Head of caudate nucleus (tissue), 42 donors: ENCODE results near the gene SAXO1.
"Not testable (repeated sequence)": the region's sequence is repeated elsewhere in the genome, so short reads cannot be mapped to it uniquely, and the experiment has no call there.

Experiments
- DNase-seq, 42 donors: peaks; one replicate each; pipeline versions ENCODE4 v3.0.0 to v3.0.0-alpha.2; 2020 to 2021; ENCODE audit warnings: mixed read lengths in 7 of 42
- intact Hi-C: fragments of 100-400 bp; cut with DNase I; formaldehyde crosslinking; loops from one replicate; pipeline ENCODE4 v1.15.0; 2022

The SAXO1 gene

DNA sequence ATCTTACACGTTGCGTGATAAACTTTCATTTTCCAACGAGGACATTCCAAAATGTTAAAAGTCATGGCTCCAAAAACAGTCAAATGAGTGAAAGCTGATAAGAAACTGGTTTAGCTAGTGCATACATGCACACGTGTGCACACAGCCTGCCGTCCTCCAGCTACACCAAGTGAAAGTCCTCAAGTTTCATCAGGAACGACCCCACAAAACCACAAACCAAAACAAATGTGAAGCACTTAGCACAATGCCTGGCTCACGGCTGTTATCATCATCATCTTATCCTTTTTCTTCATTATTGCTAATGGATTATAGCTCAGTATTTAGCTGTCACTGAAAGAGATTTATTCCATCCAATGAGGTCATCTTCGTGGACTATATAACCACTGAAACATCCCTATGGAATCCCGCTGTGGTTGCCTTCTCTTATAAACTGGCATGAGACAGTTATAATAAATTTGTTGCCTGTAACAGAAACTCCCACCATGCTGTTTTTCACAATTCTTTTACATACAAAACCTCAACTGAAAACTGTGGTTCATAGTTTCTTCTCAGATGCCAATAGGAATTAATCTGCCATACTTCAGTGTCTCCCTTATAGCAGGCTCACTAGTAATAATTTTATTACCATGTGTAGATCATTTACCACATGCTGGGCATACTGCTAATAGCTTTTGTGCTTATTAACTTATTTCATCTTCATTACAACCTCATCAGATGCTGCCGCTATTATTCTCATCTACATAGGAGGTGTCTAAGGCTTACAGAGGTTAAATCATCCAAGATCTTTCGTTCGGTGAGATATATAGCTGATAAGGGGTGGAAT is 56.1 kb downstream of the SAXO1 start:
- intact Hi-C loops: no loop called here
- no peak for DNase-seq

DNA sequence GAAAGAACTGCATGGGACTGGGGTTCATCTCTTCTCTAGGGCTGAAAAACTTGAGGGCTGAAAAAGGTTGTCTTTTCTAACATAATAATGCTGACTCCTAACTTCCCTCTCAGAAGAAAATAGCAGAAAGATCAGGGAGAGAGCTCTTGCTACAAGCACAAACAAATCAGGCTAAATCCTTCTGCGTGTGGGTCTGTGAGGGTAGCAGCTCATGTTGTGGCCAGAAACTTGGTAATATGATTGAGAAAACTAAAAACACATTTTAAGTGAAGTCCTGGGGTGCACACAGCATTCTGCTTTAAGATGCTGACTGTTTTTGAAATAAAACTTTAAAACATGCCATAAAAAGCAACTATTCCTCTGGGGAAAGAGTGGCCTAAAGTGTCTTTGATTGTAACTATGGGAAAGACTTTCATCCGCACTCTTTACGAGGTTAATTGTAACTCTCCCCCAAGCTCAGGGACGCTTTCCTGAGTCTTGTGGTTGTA is 56.7 kb downstream of the SAXO1 start:
- DNase-seq: no peak
- intact Hi-C loops: no loop called here

DNA sequence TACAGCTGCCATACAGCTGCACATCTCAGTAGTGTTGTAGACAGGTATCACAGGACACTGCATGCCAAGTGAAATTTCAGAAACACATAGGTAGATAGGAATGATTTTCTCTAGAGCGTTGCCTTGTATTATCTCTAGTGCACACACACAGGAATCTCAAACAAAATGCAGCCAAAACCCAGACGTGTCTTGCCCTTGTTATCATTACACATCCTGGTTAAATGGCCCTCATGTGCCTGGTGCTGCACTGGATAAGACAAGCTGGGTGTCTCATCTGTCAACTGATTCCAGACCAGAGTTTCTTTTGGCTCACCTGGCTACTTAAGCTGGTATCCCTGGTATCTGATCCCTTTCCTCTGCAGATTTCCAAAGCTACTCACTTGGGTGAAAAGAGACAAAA is 59.7 kb downstream of the SAXO1 start:
- intact Hi-C loops: no loop called here
- no peak for DNase-seq

DNA sequence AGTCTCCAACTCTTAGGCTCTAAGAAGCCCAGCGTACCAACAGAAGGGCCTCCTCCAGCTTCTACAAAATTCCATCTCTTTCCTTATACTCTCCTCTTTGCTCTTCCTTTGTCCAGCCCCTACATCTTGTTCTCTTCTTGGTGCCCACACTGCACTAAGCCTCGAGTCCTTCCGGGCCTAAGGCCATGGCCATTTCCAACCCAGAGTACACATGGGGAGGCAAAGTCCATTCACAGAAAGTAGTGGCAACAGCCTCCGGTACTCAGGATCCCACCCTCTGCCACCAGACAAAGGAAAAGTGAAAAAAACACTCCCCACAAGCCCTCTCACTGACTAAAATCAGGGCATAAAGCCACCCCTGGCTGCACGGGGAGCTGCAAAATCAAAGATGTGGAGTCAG is 60.3 kb downstream of the SAXO1 start:
- intact Hi-C loops: no loop called here
- DNase-seq: no peak

DNA sequence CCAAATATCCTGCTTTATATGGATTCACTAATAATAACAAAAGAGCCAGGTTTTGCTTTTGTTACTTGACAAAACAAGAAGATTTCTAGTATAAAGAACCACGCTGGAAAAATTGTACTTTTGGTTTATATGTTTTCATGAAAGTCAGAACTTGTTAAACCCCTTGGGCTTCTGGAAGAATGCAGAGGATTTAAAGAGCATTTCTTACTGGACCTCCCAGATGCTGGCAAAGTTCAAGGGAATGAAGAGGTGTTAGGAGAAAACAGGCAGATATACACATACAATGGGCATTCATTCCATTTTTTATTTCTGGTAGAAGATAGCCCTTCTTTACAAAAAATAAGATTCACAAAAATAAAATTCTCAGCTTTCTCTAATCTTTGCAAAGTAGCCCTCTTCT is 61.1 kb downstream of the SAXO1 start:
- intact Hi-C loops: no loop called here
- DNase-seq: no peak

DNA sequence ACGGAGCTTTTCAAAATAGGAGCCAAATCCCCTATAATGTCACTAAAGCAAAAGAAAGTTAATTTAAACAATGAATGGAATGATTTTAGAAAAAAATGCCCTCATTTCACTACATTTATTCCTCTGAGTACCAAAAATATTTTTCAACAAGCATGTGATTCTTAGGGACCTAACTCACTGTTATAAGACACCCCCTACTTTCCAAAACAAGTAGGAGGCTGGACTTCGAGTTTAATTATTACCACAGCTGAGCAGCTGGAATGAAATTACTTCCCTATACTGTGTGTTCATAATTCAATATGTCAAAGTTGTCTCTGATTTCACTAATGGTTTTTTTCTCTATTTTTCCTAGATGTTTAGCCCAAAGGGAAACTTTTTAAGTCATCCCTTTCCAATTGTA is 61.6 kb downstream of the SAXO1 start:
- DNase-seq: no peak
- intact Hi-C loops: no loop called here

DNA sequence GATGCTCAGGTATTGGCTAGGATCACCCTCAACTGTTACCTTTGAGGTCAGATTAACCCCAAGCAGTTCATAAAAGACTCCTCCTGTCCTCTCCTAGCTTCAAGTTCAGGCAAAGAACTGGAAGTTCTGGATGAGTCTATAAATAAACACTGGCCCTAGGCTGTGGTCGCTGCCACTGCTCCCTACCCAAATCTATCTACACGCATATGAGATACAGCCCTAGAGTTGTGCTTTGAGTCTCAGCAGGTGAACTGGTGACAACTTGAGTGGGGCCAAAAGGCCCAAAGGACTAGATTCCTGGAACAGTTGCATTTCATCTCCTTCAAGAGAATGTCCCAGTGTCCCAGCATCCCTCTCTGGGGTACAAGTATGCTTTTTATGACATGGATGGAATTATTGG is 62.6 kb downstream of the SAXO1 start:
- intact Hi-C loops: no loop called here
- DNase-seq: no peak

DNA sequence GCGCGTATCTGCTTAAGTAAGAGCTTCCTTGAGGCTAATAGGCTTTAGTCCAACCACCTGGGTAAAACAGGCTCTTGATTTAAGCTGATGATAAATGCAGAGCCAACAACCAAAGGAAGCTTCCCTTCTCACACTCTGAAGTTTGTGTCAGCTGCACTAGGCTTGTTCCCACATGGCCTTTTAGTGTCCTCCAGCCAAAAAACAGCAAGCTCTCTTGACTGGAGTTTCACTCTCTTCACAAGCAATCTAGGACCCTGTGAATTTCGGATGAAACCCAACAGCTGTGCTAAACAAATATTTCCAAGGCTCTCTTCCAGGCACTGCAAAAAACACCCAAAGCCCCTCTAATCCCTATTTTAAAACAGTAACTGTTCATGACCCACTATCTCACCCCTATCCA is 63.9 kb downstream of the SAXO1 start:
- no peak for DNase-seq
- intact Hi-C loops: no loop called here

DNA sequence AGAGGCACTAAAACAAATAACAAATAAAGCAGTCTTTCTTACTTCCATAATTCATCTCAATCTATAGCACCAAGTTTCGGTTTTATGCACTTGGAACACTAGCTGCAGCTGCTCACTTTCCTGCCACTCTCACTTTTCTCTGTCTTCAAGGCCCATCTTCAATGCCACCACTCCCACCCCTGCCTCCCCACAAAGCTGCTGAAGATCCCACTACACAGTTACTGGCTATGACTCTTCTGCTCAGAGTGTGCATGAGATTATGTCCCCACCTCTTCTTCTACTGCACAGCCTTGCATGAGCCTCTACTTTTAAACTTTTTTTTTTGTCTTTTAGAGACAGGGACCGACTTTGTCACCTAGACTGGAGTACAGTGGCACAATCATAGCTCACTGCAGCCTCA is 77.4 kb downstream of the SAXO1 start:
- DNase-seq: no peak
- intact Hi-C loops: no loop called here

DNA sequence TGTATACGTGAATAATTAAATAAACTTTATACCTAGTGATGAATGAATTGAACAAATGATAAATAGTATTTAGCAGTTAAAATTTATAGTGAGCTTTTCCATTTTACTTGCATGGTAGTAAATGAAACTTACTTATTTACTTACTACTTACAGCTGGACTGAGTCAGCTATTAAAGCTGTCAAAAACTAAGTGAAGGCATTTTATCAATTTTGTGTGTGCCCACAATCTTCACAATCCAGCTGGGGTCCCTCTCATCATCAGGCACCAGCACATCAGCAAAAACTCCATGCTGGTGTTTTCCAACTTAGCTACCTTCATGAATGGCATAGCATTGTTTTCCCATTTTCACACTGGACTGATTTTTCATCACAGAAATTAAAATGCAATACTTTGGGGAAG is 81.1 kb downstream of the SAXO1 start:
- no peak for DNase-seq

DNA sequence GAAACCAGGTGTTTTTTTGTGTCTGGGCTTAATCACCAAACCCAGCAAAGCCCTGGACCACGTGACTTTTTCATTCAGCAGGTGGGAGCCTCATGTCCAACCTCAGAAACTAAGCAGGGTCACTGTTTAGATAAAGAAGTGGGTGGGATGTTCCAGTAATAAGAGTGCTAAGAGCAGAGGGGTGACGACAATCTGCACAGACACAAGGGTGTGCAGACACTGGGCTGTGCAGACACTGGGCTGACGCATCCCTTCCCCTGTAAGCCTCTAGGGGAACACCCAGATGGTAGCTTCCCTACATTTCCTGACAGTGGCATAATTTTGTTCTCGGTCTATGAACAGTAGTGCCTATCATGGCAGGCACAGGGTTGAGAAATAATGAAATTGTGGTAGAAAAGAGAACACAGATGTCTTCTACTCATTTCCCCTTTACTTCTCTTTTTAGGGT is 85.1 kb downstream of the SAXO1 start:
- intact Hi-C loops: no loop called here
- no peak for DNase-seq

More for the DNA sequence above, 81.1 kb downstream of the SAXO1 start:
- intact Hi-C loops: no loop called here

DNA sequence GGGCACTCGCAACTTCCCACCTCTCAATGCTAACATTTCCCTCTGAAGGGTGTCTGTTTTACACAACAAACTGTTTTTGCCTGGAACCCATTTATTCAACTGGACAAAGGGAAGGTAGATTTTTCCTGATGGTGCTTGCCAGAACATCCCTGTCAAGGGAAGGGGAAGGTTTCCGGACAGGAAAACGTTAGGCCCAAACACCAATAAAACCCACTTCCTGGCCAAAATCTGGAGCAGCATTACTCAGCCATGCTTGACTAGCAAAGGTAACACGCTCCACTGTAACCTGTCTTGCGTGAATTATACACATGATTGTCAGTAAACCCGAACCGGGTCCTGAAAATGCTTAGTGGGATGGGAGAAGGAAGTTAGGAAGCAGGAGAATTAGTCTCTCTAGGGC is 90.2 kb downstream of the SAXO1 start:
- intact Hi-C loops: no loop called here
- DNase-seq: no peak

DNA sequence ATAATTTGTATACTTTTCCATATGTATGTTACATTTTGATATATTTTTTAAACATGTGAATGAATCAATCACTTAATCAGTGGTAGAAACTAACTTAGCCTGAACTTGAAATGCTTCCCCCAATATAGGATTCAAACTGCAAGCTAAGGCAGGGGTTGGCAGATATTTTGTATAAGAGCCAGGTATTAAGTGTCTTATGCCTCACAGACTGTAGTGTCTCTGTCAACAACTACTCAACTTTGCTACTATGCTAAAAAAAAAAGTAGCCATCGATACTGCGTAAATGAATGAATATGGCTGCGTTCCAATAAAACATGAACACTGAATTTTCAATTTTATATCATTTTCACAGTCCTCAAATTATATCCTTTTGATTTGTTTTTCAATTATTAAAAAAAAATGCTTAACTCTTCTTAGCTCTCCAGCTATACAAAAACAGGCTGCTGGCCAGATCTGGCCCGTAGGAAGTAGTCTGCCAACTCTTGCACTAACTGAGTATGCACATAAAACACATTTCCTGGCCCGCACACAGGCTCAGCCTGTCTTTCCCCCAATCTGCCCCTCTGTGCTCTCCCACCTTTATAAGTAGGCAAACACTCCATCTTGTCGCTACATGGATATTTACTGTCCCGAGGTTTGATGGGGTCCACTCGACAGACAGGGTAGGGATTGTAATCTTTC is 91.8 kb downstream of the SAXO1 start:
- DNase-seq: no peak
- intact Hi-C loops: no loop called here

DNA sequence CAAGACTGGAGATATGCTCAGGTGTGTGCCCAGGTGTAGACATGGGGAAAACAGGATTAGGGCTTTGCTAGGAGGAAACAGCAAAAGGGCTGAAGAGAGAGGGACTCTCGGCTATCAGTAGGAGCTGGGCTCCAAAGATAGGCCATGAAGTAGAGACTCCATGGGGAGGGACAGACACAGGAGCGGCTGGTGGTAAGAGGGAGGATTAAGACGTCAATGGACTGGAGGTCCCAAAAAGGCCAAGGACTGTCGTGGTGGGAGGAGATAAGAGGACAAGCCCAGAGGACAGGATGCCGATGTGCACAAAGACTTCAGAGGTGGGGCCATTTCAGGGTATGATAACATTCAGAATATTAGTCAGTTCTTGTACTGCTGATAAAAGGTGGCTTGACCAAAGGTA is 93.1 kb downstream of the SAXO1 start:
- intact Hi-C loops: no loop called here
- no peak for DNase-seq

DNA sequence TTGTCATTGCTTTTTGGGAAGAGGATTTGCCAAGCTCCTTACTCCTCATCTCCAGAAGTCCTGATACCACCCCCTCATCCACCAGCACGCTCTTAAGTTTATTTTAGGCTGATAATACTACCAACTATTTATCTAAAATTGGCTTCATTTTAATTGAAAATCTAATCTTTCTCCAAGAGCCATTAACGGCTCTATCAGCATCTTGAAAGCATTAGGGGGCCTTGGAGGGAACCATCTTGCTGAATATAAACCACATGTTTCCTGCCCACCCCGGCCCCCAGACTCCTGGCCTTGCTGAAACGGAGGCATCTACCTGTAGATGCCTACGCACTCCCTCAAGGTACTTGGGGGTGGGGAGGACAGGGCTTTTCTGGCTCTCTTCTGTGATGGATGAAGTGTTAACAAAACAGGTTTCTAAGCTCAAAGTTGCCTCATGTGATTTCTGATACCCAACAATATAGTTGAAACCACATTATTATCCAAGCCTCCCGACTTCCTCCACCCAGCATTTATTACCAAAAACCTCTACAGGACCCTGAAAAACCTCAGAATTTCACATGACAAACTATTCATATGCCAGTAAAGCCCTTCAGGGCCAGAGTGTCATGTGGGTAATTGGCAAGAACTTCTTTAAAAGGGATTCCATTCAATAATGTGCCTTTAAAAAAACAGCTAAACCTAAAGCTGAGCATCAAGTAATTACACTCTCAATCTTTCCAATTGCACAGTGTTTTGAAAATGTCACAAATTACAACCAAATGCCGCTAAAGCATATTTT is 96.7 kb downstream of the SAXO1 start:
- DNase-seq: no peak

DNA sequence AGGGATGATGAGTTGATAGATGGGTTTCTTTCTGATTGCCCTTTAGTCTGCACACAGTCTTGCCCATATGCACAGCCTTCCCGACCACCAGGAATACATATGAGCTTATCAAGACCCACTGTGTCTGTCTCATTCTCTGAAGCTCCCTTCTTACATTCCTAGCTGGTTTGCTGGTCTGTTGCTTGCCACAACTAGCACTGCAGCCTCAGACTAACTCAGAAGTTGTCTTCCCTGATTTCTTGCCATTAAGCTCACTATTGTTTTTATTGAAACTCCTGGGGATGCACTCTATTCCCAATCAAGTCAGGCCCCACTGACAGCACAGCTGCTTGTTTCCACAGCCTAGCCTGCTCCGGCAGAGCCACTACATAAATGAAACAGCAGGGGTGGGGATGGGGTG is 97.5 kb downstream of the SAXO1 start:
- no peak for DNase-seq
- intact Hi-C loops: no loop called here

More for the DNA sequence above, 96.7 kb downstream of the SAXO1 start:
- intact Hi-C loops: no loop called here

DNA sequence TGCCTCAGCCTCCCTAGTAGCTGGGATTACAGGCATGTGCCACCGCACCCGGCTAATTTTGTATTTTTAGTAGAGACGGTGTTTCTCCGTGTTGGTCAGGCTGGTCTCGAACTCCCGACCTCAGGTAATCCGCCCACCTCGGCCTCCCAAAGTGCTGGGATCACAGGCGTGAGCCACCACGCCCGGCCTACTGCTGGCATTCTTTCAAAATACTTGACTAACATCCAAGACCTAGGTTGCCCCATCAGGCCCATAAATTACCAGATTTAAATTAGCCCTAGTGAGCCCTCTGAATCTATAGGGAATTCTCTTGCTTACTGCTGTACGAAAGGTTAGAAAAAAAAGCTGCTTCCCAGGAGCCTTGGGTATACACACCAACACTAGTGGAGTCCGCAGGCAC is 102.4 kb downstream of the SAXO1 start:
- intact Hi-C loops, DNase-seq: not testable (repeated sequence)

DNA sequence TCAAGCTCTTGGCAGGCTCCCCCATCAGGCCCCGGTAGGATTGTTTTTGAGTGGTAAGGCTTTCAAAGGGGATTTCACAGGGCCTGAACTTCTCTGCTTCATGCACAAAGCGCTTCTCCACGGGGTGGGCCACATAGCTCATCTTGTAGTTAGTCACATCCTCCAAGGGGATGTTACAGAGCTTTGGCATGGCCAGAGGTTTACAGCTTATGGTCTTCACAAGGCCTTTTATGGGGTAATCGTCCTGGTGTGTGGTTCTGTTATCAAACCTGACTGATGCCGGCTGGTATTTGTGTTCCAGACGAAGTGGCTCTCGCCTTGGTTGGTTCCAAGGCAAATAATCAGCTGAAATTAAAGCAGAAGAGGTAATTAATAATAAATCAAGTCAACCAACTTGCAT is 104.3 kb downstream of the SAXO1 start:
- intact Hi-C loops: no loop called here
- no peak for DNase-seq

DNA sequence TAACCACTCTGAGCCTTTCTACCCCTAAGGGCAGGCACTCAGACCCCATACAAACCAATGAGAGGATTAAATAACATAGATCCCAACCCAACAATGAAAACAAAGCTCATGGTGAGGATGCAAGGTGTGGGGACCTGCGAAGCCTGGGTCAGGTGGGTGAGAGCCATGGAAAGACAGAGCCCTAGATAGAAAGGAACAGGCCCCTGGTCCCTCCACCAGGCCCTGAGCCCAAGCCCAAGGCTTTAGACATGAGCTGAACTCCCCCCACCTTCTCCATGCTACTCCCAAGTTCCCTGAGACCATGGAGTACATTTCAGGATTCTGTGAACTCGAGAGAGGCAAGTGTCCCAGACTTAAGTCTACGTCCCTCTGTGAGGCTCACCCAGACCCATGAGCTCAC is 106.5 kb downstream of the SAXO1 start:
- intact Hi-C loops: no loop called here
- no peak for DNase-seq

DNA sequence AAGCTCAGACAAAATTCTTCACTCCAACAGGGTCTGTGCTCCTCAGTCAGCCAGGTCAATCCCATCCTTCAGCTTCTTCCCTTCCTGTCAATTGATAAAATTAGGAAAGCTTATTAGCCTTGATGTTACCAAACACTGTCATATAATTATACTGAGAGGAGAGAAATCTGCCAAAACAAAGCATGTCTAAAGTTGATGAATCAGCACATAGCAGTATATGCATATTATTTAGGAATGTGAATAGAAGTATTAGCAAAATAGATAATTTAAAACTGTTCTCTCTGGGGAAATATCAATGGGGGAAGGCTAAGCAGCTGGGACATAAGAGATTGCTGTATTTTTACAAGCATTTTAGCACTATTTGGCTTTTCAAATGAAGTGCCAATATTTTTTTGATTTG is 107.1 kb downstream of the SAXO1 start:
- DNase-seq: no peak
- intact Hi-C loops: no loop called here
